Measurements from ENCODE around the gene RAPGEF1.

RAPGEF1 gene

GRCh38 chr9:131618785-131619184 is 121.1 kb downstream of the RAPGEF1 start:
- no peak for DNase-seq

GRCh38 chr9:131618071-131618479 is 121.8 kb downstream of the RAPGEF1 start:
- DNase-seq, result no peak

GRCh38 chr9:131617611-131618010 is 122.3 kb downstream of the RAPGEF1 start:
- no peak for DNase-seq

DNA sequence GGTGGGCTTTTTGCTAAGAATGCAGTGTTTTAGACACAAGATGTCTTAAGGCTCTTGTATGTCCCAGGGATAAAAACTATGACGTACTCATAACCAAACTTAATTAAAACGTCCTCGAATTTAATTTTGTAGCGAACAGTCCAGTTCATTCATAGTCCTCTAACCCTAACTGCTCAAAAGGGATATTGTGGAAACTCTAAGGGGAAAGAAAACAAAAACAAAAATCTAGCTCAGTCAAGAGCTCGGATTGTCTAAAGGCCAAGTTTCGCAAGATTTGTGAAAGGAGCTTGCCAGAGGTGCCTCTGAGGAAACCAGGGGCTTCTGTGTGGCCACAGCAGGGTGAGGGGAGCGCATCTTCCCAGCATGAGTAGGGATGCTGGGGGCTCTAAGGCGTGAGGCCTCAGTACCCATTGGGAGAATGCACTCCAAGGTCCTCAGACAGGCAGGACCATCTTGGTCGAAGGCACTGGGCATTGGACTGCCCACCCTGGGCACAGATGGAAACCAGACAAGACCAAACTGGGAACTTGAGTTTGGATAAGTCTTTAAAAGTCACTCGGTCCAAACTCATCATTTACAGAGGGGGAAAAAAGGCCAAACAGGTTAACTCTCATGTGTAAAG is 122.8 kb downstream of the RAPGEF1 start:
- no peak for DNase-seq

DNA sequence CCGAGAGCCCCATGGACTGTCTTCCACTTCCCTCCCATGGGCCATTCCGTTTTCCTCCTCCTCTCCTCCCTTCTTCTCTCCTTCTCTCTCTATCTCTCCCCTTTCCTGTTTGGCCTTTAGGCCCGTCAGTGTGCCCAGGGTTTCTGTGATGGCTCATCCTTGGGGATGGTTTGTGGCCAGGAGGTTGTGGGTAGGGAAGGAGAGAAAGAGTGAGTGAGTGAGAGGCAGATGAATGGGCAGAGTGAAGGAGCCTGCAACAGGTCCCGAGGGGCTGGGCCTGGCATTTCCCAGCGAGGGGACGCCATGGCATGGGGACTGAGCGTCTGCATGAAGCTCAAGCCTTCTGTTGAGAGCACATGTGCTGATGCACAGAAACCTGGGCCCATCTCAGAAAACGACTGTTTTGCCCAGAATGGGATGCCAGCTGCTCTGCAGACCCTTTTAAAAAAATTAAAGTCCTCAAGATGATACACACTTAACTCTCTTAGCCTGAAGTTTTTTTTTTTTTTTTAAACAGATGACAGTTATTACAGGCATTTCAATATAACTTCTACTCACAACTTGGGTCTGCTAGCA is 125.4 kb downstream of the RAPGEF1 start:
- DNase-seq, result no peak

GRCh38 chr9:131613921-131614320 is 126.0 kb downstream of the RAPGEF1 start:
- DNase-seq, result no peak

GRCh38 chr9:131612851-131613250 is 127.0 kb downstream of the RAPGEF1 start:
- DNase-seq, result no peak

GRCh38 chr9:131611586-131612315 is 128.1 kb downstream of the RAPGEF1 start:
- no peak for DNase-seq

DNA sequence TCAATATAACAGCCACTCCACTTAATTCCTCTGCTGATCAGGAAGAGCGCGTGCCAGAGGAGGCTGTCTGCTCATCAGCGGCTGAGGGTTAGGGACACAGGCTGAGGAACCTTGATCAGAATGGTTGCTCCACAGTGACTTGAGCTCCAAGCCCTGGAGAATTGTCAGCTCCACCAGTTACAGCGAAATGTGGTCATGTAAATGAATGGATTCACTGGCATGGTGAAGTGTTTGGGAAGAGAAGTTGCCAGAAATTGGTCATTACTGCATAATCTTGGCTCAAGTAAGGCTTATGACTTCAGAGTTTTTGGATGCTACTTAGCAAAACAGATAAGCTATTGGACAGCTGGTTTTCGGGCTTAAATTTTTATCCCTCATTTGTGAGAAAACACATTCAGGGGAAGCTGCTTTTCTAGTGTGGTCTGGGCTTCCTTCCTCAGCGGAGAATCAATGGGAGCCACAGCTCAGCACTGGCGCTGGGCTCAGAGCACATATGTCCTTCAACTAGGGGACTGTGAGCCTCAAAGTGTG is 129.6 kb downstream of the RAPGEF1 start:
- DNase-seq, result no peak

DNA sequence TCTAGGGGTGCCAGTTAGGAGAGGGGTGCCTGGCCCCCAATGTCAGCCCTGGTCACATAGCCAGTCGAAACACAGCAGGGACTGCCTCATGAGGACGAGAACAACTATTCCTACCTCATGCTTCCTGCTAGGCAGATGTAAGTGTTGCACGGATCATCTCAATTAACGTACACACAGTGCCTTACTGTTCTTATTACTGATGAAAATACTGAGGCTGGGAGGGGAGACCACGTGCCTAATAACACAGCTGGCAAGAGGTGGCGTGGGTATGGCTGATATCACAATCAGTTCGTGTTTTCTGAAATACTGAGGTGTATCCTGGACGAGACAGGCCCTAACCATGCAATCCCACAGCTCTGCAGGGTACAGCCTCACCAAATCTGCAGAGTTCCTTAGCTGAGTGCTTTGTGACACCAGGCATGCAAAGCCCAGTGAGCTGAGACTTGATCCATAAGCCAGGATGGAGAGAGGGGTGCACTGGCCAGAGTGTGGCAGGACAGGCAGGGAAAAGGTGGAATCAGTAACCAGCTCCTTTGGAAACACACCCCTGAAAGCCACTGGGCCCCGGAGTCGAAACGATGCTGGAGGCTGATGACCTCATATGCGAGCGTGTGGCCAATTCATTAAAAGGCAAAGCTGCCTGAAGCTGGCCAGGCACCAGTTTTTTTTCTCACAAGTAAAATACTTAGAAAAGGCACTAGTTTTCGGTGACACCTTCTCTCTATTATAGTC is 130.6 kb downstream of the RAPGEF1 start:
- no peak for DNase-seq

DNA sequence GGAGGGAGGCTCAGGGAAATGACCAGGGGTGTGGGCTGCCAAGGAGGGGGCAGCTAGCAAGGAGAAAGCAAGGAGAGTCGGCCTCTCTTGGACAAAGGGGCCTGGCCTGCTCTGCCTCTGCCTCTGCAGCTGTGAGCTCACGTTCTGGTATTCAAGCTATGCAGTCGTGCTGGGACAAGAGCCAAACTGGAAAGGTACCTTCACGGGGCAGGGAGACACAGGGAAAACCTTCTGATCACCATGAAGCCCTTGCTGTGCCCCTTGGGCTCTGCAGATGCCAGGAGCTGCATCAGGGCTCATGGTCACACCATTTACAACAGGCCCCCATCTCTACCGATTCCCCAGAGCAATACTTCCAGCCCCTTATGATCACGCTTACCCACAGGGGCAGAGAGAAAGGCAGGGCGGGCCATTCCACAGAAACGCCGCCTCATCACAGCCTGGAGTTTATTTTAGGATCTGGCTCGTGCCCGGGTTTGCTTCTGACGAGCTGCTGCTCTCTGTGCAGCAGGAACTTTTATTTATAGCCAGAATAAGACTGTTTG is 131.3 kb downstream of the RAPGEF1 start:
- no peak for DNase-seq

- DNase-seq, result no peak
Measured at GRCh38 chr9:131607591-131607990, 132.3 kb downstream of the RAPGEF1 start.

DNA sequence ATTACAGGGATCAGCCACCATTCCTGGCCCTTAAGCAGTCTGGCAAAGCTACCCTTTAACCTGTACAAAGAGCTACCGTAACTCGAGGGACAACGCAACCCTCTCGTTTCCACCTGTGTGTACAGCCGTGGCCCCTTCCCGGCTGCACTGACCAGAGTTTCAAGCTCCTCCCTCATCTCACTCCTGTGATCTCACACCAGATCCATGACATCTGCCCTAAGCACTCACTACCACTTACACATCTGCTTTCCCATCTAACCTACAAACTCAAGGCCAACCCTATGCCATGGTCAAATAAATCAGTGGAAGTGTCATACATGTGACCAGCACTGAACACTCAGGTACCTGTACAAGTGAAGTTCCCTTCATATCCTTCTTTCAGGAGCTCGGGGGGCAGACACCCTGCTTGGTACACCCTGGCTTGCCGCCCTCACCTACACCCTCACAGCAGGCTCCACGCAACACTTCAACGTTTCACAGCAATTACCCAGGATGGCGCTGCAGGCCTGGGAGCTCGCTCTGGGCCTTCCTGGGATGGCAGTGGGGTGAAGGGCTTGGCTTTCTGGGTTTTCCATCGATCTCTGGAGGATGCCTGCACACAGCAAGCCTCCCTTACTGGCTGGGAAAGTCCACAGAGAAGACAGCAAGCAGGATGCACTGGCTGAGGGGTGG is 132.8 kb downstream of the RAPGEF1 start:
- no peak for DNase-seq

GRCh38 chr9:131605770-131606590 is 133.9 kb downstream of the RAPGEF1 start:
- DNase-seq, result no peak

DNA sequence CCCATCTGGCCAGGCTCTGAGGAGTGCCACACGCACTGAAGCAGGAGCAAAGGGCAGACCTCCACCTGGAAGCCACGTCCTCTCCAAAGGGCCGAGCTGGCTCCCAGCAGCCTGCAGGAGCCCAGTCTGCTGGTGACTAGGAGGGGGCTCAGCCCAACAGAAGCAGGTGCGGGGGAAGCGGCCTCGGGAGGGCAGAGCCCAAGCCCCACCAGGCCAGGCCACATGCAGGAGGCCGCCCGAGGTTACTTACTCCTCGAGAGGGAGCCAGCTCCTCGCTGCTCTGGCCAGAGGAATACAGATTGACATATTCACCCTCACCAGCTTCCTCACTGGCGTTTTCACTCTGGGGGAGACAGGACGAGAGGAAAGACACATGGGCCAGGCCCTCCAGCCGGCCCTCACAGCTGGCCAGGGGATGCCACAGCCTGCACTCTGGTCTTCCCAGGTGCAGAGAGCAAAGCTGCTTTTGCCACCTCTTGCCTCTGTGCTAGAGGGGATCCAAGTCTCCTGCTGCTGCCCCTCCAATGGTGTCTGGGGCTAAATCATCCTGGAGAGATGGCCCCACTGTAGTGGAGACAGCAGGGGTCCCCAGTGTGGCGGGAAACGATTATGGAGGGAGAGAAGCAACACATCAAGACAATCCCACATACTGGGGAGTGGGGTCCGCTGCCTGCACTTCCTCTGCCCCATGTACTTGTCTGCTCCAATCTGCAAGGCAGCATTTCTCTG is 136.0 kb downstream of the RAPGEF1 start:
- no peak for DNase-seq

DNA sequence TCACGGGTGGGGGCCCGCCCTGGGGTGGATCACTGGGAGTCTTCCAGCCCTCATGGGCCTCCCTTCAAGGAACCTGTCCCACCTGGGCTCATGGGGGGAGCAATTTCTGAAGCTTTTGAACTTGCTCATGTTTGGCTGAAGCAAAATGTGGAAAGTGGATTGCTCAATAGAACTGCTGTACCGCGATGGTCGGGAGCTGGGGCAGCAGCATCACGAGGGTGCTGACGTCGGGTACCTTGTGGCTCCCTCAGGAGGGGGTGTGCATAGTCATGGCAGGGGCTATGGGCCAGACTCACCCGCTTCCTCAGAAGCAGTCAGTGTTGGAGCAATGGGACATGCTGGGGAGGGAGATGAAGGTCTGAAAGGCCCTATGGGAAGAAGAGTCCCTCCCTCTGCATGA is 136.7 kb downstream of the RAPGEF1 start:
- no peak for DNase-seq

DNA sequence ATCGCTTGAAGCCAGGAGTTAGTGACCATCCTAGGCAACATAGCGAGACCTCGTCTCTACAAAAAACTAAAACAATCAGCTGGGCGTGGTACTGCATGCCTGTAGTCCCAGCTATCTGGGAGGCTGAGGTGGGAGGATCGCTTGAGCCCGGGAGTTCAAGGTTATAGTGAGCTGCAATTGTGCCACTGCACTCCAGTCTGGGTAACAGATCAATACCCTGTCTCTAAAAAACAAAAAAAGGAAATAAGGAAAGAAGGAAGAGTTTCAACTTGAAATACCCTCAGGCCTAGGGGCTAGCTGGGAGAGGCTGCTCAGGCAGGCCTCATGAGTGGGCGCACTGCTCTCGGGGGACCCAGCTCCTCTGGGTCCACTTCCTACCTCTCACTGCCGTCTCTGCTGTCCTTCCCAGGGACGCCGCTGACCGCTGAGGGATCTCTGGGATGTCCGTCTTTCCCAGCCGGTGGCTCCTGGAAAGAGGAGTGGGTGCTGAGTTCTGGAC is 138.1 kb downstream of the RAPGEF1 start:
- DNase-seq, result no peak

- no peak for DNase-seq
Measured at GRCh38 chr9:131598121-131598520, 141.8 kb downstream of the RAPGEF1 start.

DNA sequence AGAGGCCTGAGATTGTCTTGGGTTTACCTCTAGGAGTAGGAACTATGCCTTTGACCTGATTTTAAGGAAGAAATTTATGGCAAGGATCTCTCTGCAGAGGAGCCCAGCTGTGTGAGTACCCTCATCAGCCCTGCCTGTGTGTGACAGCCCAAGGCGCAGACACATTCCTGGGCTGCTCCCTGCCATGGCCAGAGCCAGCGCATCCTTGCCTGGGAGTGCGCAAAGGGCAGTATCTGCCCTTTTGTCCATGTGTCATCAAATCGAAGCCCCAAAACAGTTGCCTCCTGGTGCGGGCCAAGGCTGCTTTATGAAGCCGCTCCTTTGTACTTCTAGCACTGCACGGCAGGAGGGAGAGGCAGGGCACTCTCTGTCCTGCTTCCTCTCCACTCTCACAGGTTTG is 142.6 kb downstream of the RAPGEF1 start:
- no peak for DNase-seq

- no peak for DNase-seq
Measured at GRCh38 chr9:131596430-131596743, 143.5 kb downstream of the RAPGEF1 start.
